NOMO-1 treated with DMSO at 0.1 percent for 48 hours (cell line): Measurements from ENCODE around the gene CDH22.

Source experiments
- DNase-seq: peaks from one replicate; lab custom pipeline; 2025; ENCODE audit not compliant: unreplicated experiment; lab: John Stamatoyannopoulos, UW

The CDH22 gene

GRCh38 chr20:46243707-46244628 is 64.3 kb downstream of the CDH22 start:
- no peak for DNase-seq

GRCh38 chr20:46242390-46242789 is 65.9 kb downstream of the CDH22 start:
- no peak for DNase-seq

- no peak for DNase-seq
Observed at GRCh38 chr20:46240881-46241280, 67.4 kb downstream of the CDH22 start.

- DNase-seq = no peak
Observed at GRCh38 chr20:46240065-46240464, 68.2 kb downstream of the CDH22 start.

GRCh38 chr20:46237736-46238135 is 70.6 kb downstream of the CDH22 start:
- DNase-seq = no peak

GRCh38 chr20:46237227-46237626 is 71.1 kb downstream of the CDH22 start:
- DNase-seq = no peak

- no peak for DNase-seq
Observed at GRCh38 chr20:46235077-46235476, 73.2 kb downstream of the CDH22 start.

- DNase-seq = no peak
Observed at GRCh38 chr20:46233701-46234100, 74.6 kb downstream of the CDH22 start.

GRCh38 chr20:46232539-46232938 is 75.8 kb downstream of the CDH22 start:
- DNase-seq = no peak

- no peak for DNase-seq
Observed at GRCh38 chr20:46230801-46231282, 77.5 kb downstream of the CDH22 start.

GRCh38 chr20:46230106-46230491 is 78.2 kb downstream of the CDH22 start:
- no peak for DNase-seq

- DNase-seq = no peak
Observed at GRCh38 chr20:46229478-46230105, 78.7 kb downstream of the CDH22 start.

GRCh38 chr20:46228670-46229069 is 79.6 kb downstream of the CDH22 start:
- no peak for DNase-seq

GRCh38 chr20:46227272-46227767 is 81.0 kb downstream of the CDH22 start:
- DNase-seq = no peak

- DNase-seq = no peak
Observed at GRCh38 chr20:46226602-46227001, 81.7 kb downstream of the CDH22 start.

GRCh38 chr20:46222521-46223007 is 85.7 kb downstream of the CDH22 start:
- no peak for DNase-seq

GRCh38 chr20:46221256-46221833 is 87.0 kb downstream of the CDH22 start:
- no peak for DNase-seq

- no peak for DNase-seq
Observed at GRCh38 chr20:46220455-46221207, 87.7 kb downstream of the CDH22 start.

GRCh38 chr20:46219920-46220319 is 88.4 kb downstream of the CDH22 start:
- no peak for DNase-seq

GRCh38 chr20:46219190-46219589 is 89.1 kb downstream of the CDH22 start:
- DNase-seq = no peak

GRCh38 chr20:46218656-46219055 is 89.6 kb downstream of the CDH22 start:
- no peak for DNase-seq
